ENCODE data around the gene SLC25A18.
"Not testable (repeated sequence)": the region's sequence is repeated elsewhere in the genome, so short reads cannot be mapped to it uniquely, and the experiment has no call there.

Gene SLC25A18

GRCh38 chr22:17559188-17559587, 4.1 kb upstream of the SLC25A18 start:
- ChIA-PET CTCF (interaction anchor here (0.6 to 1.4 kb wide), 5 partner anchors 28 to 469 kb away, joined by 3 read pairs; no protein-coding TSS in a partner anchor), POLR2A (interaction anchor here (1.2 kb wide), 1 partner anchor 10 kb away, joined by 3 read pairs; no protein-coding TSS in a partner anchor)
- TF ChIP-seq TARDBP (IDR thresholded peaks at IDR 0.05) (no peak), HDGF (IDR thresholded peaks at IDR 0.05; ENCODE audit: borderline replicate concordance) (no peak), FOXA1 (IDR thresholded peaks at IDR 0.05) (no peak), ARNT (IDR thresholded peaks at IDR 0.05) (no peak), ZNF384 (IDR thresholded peaks at IDR 0.05) (no peak), FOXM1 (IDR thresholded peaks at IDR 0.05; ENCODE audit: borderline replicate concordance) (no peak), BHLHE40 (IDR thresholded peaks at IDR 0.05; ENCODE audit: borderline replicate concordance) (no peak), L3MBTL2 (conservative IDR thresholded peaks at IDR 0.05) (no peak), FOXK2 (IDR thresholded peaks at IDR 0.05) (no peak), SUZ12 (IDR thresholded peaks at IDR 0.05) (no peak), PKNOX1 (IDR thresholded peaks at IDR 0.05) (no peak), ELF4 (IDR thresholded peaks at IDR 0.05) (no peak), CTBP1 (IDR thresholded peaks at IDR 0.05; ENCODE audit: borderline replicate concordance) (no peak), NFRKB (IDR thresholded peaks at IDR 0.05) (no peak), LEF1 (IDR thresholded peaks at IDR 0.05; ENCODE audit: borderline replicate concordance) (no peak)
- no peak for DNase-seq (ENCODE audit: extremely low spot score)

DNA sequence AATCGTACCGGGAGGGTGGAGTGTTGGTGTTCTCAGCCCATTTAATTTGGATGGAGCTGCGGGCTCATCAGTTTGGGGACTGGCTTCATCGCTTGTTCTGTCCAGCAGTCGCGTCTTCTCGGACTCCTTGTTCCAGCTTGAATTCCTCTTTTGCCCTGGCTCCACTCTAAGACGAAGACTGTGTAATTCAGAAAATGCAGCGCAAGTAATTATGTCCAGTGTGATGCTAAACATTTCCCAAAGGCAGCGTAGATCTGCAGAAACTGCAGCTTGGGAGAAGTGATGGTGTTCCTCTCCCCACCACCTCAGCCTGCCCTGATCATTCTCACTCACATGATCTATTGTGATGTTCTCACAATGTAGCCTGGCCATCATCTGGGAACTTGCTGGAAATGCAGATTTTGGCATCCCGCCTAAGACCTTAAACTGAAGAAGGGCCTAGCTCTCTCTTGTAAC, 666 bp downstream of the SLC25A18 start:
- DNase-seq (ENCODE audit: extremely low spot score), result no peak
- TF ChIP-seq ELF4 (IDR thresholded peaks at IDR 0.05), result no peak
- TF ChIP-seq SUZ12 (IDR thresholded peaks at IDR 0.05), result no peak
- TF ChIP-seq HDGF (IDR thresholded peaks at IDR 0.05; ENCODE audit: borderline replicate concordance), result no peak
- TF ChIP-seq ARNT (IDR thresholded peaks at IDR 0.05), result no peak
- no peak for TF ChIP-seq NFRKB (IDR thresholded peaks at IDR 0.05)
- POLR2A ChIA-PET, result no interaction called here
- CTCF ChIA-PET, result interaction anchor here (0.9 kb wide), 1 partner anchor 392 kb away, joined by 3 read pairs; no protein-coding TSS in a partner anchor

DNA sequence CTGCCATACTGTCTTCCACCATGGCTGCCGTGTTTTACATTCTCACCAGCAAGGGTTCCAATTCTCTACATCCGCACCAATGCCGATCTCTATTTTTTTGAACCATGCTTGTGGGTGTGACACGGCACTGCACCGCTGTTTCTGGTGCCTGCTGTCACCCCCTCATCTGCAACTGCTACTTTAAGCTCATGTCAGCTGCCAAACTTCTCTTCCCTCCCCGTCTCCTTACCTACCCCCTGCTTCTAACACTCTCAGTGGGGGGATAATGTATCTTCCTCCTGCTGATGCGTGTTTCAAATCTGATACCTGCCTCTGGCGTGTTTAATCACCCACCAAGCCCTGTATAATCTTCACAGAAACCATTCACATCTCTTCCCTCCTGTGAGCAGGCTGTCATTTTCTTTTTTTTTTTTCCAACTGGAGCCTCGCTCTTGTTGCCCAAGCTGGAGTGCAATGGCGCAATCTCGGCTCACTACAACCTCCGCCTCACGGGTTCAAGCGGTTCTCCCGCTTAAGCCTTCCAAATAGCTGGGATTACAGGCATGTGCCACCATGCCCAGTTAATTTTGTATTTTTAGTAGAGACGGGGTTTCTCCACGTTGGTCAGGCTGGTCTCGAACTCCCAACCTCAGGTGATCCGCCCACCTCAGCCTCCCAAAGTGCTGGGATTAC, 2.9 kb downstream of the SLC25A18 start:
- CTCF ChIA-PET; DNase-seq (ENCODE audit: extremely low spot score); POLR2A ChIA-PET: not testable (repeated sequence)

DNA sequence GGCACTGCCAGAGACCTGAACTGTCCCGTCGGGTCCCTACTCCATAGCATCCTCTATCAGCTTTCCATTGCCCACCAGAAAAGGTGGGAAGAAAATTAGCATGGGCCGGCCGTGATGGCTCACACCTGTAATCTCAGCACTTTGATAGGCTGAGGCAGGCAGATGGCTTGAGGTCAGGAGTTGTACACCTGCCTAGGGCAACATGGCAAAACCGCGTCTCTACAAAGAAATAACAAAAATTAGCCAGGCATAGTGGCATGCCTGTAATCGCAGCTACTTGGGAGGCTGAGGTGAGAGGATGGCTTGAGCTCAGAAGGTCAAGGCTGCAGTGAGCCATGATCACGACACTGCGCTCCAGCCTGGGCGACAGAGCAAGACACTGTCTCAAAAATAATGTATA, 3.5 kb downstream of the SLC25A18 start:
- TF ChIP-seq ZNF384 (IDR thresholded peaks at IDR 0.05) (no peak), FOXA1 (IDR thresholded peaks at IDR 0.05) (no peak), ELF4 (IDR thresholded peaks at IDR 0.05) (no peak), ARNT (IDR thresholded peaks at IDR 0.05) (no peak), SP1 (IDR thresholded peaks at IDR 0.05) (no peak), NFRKB (IDR thresholded peaks at IDR 0.05) (no peak), L3MBTL2 (conservative IDR thresholded peaks at IDR 0.05) (no peak)
- POLR2A ChIA-PET, result no interaction called here
- DNase-seq (ENCODE audit: extremely low spot score), result no peak
- CTCF ChIA-PET, result no interaction called here

DNA sequence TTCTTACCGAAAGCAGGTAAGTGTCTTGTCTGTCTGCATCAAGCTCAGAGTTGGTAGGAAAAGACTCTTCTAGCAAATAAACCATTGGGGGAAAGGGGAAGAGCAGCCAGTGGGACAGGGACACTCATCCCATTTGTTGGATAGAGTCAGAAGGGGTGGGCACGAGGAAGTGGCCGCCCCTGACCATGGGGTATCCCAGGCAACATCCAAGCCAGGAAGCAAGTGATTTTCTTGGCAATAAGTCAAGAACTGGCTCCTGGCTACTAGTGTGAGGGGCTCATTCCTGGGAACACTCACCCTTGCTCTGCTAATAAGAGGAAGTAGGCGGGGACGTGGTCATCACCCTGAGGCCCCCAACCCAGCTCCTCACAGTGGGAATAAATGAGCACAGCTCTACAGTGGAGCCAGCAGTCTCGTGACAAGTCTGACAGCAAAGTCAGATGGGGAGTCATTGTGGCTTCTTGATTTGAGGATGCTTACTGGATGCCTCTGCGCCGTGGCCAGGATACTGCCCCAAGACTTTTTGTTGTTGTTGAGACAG, 6.7 kb downstream of the SLC25A18 start:
- TF ChIP-seq SP1 (IDR thresholded peaks at IDR 0.05) (no peak), SUZ12 (IDR thresholded peaks at IDR 0.05) (no peak), LEF1 (IDR thresholded peaks at IDR 0.05; ENCODE audit: borderline replicate concordance) (no peak), L3MBTL2 (conservative IDR thresholded peaks at IDR 0.05) (no peak), FOXK2 (IDR thresholded peaks at IDR 0.05) (no peak), ZNF384 (IDR thresholded peaks at IDR 0.05) (no peak), BHLHE40 (IDR thresholded peaks at IDR 0.05; ENCODE audit: borderline replicate concordance) (no peak), NFRKB (IDR thresholded peaks at IDR 0.05) (no peak), CTBP1 (IDR thresholded peaks at IDR 0.05; ENCODE audit: borderline replicate concordance) (no peak), HDGF (IDR thresholded peaks at IDR 0.05; ENCODE audit: borderline replicate concordance) (no peak), FOXM1 (IDR thresholded peaks at IDR 0.05; ENCODE audit: borderline replicate concordance) (no peak), FOXA1 (IDR thresholded peaks at IDR 0.05) (no peak), TARDBP (IDR thresholded peaks at IDR 0.05) (no peak), ELF4 (IDR thresholded peaks at IDR 0.05) (no peak), PKNOX1 (IDR thresholded peaks at IDR 0.05) (no peak)
- POLR2A ChIA-PET, result interaction anchor here (0.6 kb wide), 1 partner anchor 593 kb away, joined by 3 read pairs; no protein-coding TSS in a partner anchor
- DNase-seq (ENCODE audit: extremely low spot score), result no peak
- CTCF ChIA-PET, result no interaction called here

DNA sequence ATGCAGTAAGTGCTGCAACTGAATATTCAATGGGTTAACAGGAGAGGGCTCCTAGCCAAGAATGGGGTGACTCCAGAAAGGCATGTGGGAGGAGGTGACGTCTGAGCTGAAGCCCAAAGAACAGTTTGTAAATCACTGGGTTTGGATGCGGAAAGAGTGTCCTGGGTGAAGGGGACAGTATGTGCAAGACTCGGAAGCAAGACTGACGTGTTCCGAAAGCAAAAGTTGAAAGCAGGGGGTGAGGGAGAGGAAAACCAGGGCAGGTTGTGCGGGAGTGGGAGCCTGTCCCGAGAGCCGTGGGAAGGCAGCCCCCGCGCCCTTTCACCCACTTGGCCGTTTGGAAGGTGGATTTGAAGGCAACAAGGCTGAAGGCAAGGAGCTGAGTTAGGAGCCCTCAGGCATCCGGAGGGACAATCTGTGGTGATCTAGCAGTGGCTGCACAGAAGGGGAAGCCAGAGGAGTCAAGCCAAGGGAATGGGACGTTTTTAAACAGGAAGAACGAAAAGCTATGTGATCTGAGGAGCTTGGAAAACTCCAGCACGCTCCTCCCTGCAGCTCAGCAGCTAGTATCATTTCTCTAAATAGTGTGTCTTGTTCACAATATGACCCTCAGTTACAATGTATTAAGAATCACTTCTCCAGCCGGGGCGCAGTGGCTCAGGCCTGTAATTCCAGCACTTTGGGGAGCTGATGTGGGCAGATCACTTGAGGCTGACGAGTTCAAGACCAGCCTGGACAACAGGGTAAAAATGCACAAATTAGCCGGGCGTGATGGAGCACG, 7.7 kb downstream of the SLC25A18 start:
- CTCF ChIA-PET, result interaction anchor here (1.0 kb wide), 1 partner anchor 12 kb away, joined by 4 read pairs; no protein-coding TSS in a partner anchor
- DNase-seq (ENCODE audit: extremely low spot score), result no peak

More for the DNA sequence above, 7.7 kb downstream of the SLC25A18 start:
- POLR2A ChIA-PET, result no interaction called here
- TF ChIP-seq SUZ12 (IDR thresholded peaks at IDR 0.05) (no peak), LEF1 (IDR thresholded peaks at IDR 0.05; ENCODE audit: borderline replicate concordance) (no peak), FOXA1 (IDR thresholded peaks at IDR 0.05) (no peak), TARDBP (IDR thresholded peaks at IDR 0.05) (no peak), HDGF (IDR thresholded peaks at IDR 0.05; ENCODE audit: borderline replicate concordance) (no peak), L3MBTL2 (conservative IDR thresholded peaks at IDR 0.05) (no peak), FOXK2 (IDR thresholded peaks at IDR 0.05) (no peak), ELF4 (IDR thresholded peaks at IDR 0.05) (no peak), BHLHE40 (IDR thresholded peaks at IDR 0.05; ENCODE audit: borderline replicate concordance) (no peak), ZNF384 (IDR thresholded peaks at IDR 0.05) (no peak), CTBP1 (IDR thresholded peaks at IDR 0.05; ENCODE audit: borderline replicate concordance) (no peak), NFRKB (IDR thresholded peaks at IDR 0.05) (no peak)
